Measurements from ENCODE around the gene LRP5. TPM values are rescaled to one million over a fixed set of nuclear protein-coding genes. Genes with fewer than 3 reads are reported as not detected.

Gene LRP5
- total and polyA plus RNA-seq, 9 of the 15 experiments (the other 6 are each of a cell fraction or from before 2014, with no cell fraction given): 0.48 to 44.2 (median 13.5) TPM

DNA sequence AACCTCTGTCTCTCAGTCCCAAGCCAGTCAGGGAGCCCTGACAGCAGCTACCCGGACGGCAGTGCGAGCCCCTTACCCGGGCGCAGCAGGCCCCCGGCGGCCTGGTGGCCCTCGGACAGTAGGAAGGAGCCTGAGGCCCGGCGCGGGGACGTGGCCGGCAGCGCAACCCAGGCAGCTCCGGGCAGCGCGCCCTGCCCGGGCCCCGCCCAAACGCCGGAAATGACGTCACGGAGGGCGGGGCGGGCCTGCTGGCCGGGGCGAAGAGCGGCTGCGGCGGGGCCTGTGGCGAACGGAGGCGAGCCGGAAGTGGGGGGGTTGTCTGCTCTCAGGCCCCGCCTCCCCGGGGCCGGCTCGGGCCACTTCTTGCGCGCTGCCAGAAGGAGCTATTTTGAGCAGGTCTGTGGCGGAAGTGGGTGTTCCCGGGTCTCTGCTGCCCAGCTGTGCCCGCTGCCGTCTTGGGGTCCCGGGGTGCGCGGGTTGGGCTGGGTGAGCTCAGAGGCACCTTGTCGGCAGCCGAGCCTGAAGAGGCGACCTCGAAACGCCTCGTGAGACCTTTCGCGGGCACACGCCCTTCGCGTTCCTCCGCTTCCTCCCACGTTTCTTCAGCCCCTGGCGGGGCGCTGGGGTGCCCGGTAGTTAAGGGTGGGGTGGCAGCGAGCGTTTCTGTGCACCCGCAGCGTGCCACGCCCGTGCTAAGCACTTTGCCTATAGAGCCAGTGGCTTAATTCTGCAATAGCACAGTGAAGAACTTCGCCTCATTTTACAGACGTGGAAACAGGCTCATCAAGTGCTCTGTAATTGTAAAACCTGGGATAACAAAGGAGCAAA lies 40.4 kb upstream of the LRP5 start, which contains the start of gene C11orf24 (continued):
- TF ChIP-seq, protein P1, sequence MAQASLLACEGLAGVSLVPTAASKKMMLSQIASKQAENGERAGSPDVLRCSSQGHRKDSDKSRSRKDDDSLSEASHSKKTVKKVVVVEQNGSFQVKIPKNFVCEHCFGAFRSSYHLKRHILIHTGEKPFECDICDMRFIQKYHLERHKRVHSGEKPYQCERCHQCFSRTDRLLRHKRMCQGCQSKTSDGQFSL (CRISPR knock-in tag; IDR thresholded peaks at IDR 0.05): peak; percentile 96
- TF ChIP-seq, protein P1 (tag; IDR thresholded peaks at IDR 0.05): peak in 1 of 2 experiments; percentile 86; a peak in 2 of 4 replicates
- no peak for TF ChIP-seq RBM15 (IDR thresholded peaks at IDR 0.05; ENCODE audit: insufficient read depth, low read length)
- TF ChIP-seq, protein P2, sequence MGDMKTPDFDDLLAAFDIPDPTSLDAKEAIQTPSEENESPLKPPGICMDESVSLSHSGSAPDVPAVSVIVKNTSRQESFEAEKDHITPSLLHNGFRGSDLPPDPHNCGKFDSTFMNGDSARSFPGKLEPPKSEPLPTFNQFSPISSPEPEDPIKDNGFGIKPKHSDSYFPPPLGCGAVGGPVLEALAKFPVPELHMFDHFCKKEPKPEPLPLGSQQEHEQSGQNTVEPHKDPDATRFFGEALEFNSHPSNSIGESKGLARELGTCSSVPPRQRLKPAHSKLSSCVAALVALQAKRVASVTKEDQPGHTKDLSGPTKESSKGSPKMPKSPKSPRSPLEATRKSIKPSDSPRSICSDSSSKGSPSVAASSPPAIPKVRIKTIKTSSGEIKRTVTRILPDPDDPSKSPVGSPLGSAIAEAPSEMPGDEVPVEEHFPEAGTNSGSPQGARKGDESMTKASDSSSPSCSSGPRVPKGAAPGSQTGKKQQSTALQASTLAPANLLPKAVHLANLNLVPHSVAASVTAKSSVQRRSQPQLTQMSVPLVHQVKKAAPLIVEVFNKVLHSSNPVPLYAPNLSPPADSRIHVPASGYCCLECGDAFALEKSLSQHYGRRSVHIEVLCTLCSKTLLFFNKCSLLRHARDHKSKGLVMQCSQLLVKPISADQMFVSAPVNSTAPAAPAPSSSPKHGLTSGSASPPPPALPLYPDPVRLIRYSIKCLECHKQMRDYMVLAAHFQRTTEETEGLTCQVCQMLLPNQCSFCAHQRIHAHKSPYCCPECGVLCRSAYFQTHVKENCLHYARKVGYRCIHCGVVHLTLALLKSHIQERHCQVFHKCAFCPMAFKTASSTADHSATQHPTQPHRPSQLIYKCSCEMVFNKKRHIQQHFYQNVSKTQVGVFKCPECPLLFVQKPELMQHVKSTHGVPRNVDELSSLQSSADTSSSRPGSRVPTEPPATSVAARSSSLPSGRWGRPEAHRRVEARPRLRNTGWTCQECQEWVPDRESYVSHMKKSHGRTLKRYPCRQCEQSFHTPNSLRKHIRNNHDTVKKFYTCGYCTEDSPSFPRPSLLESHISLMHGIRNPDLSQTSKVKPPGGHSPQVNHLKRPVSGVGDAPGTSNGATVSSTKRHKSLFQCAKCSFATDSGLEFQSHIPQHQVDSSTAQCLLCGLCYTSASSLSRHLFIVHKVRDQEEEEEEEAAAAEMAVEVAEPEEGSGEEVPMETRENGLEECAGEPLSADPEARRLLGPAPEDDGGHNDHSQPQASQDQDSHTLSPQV (IDR thresholded peaks at IDR 0.05): peak; percentile 85
- no peak for TF ChIP-seq ETV6 (IDR thresholded peaks at IDR 0.05; ENCODE audit: borderline replicate concordance in 1 of 2, low read depth in 2 of 2, low read length in 1 of 2)
- TF ChIP-seq ETV6 (CRISPR knock-in tag; IDR thresholded peaks at IDR 0.05; ENCODE audit: borderline replicate concordance): no peak; the same call in 1 of the 2 replicates
- TF ChIP-seq KDM1A (IDR thresholded peaks at IDR 0.05): no peak
- no peak for TF ChIP-seq BRF1 (IDR thresholded peaks at IDR 0.05; ENCODE audit: borderline replicate concordance, extremely low read depth, insufficient read length)
- TF ChIP-seq, protein P3, sequence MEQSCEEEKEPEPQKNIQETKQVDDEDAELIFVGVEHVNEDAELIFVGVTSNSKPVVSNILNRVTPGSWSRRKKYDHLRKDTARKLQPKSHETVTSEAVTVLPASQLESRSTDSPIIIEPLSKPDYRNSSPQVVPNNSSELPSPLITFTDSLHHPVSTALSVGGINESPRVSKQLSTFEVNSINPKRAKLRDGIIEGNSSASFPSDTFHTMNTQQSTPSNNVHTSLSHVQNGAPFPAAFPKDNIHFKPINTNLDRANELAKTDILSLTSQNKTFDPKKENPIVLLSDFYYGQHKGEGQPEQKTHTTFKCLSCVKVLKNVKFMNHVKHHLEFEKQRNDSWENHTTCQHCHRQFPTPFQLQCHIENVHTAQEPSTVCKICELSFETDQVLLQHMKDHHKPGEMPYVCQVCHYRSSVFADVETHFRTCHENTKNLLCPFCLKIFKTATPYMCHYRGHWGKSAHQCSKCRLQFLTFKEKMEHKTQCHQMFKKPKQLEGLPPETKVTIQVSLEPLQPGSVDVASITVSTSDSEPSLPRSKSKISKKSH (CRISPR knock-in tag; IDR thresholded peaks at IDR 0.05): no peak
- TF ChIP-seq SIRT6 (IDR thresholded peaks at IDR 0.05; ENCODE audit: low read depth, low read length): no peak
- no peak for TF ChIP-seq ILK (tag; IDR thresholded peaks at IDR 0.05; ENCODE audit: borderline replicate concordance, low read depth)
- no peak for TF ChIP-seq POU5F1 (IDR thresholded peaks at IDR 0.05; ENCODE audit: borderline replicate concordance, low read depth, low read length, partially characterized antibody)
- TF ChIP-seq STAT5A (IDR thresholded peaks at IDR 0.05; ENCODE audit: borderline replicate concordance, low read length): no peak
- no peak for TF ChIP-seq ELF2 (CRISPR knock-in tag; IDR thresholded peaks at IDR 0.05)
- TF ChIP-seq DNMT1 (IDR thresholded peaks at IDR 0.05): no peak
- no peak for TF ChIP-seq NFE2 (IDR thresholded peaks at IDR 0.05; ENCODE audit: low read depth)
- TF ChIP-seq TRIM24 (IDR thresholded peaks at IDR 0.05): no peak
- TF ChIP-seq BACH1 (tag; IDR thresholded peaks at IDR 0.05): no peak
- peak; percentile 23 for TF ChIP-seq HNRNPLL (IDR thresholded peaks at IDR 0.05; ENCODE audit: low read depth, low read length, poor library complexity, severe bottlenecking)
- TF ChIP-seq MYC (IDR thresholded peaks at IDR 0.05; ENCODE audit: low read depth, low read length): peak; percentile 66
- TF ChIP-seq MYC (CRISPR knock-in tag; IDR thresholded peaks at IDR 0.05; ENCODE audit: borderline replicate concordance, low read depth): peak; percentile 86; the same call in 1 of the 2 replicates
- TF ChIP-seq COPS2 (conservative IDR thresholded peaks at IDR 0.05): no peak

All from K562 (cell line).